ENCODE results near the gene IGDCC3.
A peak's percentile ranks its signal among the peaks of the same experiment; 100 is the strongest.
"Not testable (repeated sequence)": the region's sequence is repeated elsewhere in the genome, so short reads cannot be mapped to it uniquely, and the experiment has no call there.

Gene IGDCC3

DNA sequence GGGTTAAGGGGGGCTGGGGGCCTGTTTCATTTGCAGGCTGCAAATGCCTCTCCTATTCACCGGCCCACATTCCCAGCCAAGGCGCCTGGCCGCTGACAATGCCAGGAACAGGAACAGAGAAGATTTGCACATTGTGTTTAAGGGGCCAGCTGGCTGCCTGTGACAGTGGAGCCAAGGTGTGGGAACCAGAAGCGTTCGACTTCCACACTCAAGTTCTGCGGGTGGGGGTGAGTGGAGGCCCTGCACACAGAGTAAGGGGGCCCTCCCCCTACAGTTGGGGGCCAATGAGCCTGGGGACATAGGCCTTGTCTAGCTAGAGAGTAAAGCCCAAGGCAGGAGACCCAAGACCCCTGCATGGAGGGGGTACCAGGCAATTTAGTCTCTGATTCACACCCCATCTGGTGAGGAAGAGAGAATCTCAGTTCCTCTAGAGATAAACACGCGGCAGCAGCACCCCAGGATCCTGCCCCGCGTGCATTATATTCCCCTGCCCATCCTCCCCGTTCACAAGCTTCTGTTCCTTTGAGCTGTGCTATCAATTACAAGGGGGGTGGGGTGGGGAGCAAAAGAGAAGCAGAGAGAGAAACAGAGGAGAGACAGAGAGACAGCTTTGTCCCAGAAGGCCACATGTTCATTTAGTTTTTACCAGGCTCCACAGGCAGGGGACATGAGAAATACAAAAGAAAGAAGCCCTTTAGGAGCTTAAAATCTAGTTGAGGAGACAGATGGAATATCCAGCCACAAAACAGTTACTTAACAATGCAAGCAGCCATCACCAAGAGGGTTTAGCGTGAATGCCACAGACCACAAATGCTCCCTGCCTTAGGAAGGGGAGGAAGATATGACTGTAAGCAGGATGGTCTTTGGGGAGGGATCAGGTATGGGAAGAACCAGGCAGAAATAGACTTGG, 9.2 kb downstream of the IGDCC3 start:
- no peak for DNase-seq

DNA sequence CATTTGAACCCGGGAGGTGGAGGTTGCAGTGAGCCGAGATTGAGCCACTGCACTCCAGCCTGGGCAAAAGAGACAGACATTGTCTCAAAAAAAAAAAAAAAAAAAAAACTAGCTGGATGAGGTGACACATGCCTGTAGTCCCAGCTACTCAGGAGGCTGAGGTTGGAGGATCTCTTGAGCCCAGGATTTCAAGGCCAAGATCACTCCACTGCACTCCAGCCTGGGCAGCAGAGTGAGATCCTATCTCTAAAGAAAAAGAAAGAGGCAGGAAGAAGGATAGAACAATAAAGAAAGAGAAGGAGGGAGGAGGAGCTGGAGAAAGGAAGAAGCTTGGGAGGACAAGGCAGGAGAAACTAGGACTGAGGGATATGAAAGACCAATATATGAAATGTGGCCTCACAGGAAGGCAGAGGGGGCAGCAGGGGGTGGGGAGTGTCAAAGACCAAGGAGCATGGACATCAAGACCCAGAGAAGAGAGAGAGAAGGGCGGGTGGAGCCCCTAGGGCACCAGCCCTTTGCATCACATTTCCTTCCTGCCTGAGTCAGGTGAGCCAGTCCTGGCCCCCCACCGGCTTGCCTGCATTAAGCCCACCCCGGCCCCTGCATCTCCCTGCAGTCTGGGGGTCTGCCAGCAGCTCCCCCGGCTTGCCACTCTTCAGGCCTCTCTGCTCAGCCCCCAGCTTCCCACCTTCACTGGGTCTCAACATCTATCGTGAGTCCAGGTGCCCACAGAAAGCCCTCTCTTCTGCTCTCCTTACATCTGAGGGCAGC, 11.5 kb downstream of the IGDCC3 start:
- DNase-seq: no peak

DNA sequence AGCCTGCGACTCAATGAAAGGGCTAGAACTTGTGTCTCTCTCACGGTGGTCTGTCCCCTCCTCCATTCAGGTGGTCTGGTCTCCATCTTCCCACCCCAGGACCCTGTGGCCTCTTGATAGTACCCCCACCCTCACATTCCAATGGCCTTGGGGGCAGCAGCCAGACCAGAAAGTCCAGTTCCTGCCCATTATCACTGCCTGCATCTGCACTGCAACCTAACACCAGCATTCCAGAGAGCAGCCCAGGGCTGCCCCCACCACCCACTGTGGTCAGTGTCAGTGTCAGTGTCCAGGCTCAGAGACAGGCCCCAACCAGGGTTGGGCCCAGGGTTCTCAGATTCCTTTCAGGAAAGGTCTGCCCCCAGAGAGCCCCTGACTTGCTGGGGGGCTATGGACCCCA, 12.6 kb downstream of the IGDCC3 start:
- DNase-seq: no peak

- no peak for DNase-seq
Measured at GRCh38 chr15:65363766-65364165, 14.0 kb downstream of the IGDCC3 start.

DNA sequence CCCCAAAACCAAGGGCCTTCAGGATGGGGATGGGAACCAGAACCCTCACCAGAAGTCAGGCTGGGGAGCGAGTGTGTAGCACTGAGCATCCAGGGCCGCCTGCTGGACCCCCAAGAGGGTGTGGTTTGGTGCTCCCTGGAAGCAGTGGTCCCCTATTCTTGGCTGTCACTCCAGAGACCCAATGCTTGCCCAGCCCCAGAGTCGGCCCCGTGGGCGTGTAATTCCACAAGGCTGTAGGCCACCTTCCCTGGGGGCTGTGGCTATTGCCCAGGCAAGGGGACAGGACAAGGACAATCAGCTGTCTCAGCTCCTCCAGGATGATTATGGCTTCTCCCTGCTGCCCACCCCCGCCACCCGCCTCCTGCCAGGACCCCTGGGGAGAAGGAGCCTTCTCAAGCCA, 14.5 kb downstream of the IGDCC3 start:
- DNase-seq: no peak

DNA sequence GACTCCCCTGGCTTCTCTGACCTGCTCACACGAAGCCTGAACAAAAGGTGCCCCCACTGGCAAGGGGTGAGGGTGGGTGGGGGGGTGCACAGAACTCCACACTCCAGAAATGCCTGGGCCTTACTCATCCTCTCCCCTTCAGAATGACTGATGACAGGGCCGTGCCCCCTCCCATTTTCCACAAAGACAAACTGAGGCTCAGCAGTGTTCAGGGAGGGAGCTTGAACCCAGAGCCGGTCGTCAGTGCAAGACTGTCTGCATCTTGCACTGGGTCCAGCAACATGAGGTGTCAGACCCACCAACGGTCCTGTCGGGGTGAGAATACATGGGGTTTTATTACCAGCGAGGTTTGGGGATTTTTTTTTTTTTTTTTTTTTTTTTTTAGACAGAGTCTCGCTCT, 15.3 kb downstream of the IGDCC3 start:
- DNase-seq: no peak

- DNase-seq: no peak
Measured at GRCh38 chr15:65361708-65362459, 15.9 kb downstream of the IGDCC3 start.

DNA sequence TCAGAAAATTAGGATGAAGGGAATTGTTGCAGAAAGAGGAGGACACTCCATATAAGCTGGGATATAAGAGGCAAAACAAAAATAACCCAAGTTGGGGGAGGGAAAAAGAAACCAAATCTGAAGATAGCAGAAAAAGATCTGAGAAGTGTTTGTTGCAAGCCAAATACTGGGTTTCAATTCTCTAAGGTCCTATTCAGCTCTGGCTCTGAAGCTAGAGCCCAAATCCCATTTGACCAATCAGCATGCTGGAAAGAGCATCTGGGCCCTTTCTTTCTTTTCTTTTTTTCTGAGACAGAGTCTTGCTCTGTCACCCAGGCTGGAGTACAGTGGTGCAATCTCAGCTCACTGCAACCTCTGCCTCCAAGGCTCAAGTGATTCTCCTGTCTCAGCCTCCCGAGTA, 17.3 kb downstream of the IGDCC3 start:
- DNase-seq: no peak

DNA sequence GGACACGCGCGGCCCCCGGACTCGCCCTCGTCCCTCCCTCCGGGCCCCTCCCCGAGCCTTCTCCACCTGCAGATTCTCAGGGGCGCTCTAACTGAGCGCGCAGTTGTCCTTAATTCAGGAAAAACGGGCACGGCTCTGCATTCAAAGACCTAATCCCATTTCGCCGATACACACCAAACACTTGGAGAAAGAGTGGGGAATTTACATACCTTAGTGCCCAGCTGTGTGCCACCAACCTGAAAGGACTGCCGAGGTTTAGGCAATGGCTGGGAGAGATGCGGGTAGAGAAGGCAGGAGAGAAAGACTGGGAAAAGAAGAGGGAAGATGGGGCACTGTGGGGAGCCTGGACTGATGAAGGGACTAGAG, 21.8 kb downstream of the IGDCC3 start:
- no peak for DNase-seq

- DNase-seq: peak; percentile 24
Measured at GRCh38 chr15:65355173-65355987, 22.4 kb downstream of the IGDCC3 start.

- DNase-seq: no peak
Measured at GRCh38 chr15:65354835-65355172, 23.0 kb downstream of the IGDCC3 start.

DNA sequence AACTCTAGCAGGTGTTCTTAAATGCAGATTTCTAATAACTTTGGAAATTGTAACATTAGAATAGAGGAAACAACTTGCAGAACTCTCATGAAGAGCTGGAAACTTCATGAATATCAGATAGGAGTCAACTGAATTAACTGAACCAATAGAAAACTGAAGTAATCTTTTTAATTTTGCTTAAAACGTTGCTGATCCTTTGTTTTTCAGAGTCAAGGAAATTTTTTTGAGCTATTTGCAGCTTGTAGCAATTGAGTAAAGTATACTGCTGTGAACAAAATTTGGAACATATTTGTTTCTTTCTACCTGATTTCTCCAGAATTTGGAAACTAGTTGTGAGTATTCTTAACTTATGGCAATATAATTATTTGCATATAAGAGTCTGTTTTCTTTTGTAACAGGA, 25.8 kb downstream of the IGDCC3 start:
- DNase-seq: not testable (repeated sequence)

GRCh38 chr15:65349338-65349737, 28.5 kb downstream of the IGDCC3 start:
- no peak for DNase-seq

GRCh38 chr15:65347756-65348155, 30.0 kb downstream of the IGDCC3 start:
- DNase-seq: not testable (repeated sequence)

DNA sequence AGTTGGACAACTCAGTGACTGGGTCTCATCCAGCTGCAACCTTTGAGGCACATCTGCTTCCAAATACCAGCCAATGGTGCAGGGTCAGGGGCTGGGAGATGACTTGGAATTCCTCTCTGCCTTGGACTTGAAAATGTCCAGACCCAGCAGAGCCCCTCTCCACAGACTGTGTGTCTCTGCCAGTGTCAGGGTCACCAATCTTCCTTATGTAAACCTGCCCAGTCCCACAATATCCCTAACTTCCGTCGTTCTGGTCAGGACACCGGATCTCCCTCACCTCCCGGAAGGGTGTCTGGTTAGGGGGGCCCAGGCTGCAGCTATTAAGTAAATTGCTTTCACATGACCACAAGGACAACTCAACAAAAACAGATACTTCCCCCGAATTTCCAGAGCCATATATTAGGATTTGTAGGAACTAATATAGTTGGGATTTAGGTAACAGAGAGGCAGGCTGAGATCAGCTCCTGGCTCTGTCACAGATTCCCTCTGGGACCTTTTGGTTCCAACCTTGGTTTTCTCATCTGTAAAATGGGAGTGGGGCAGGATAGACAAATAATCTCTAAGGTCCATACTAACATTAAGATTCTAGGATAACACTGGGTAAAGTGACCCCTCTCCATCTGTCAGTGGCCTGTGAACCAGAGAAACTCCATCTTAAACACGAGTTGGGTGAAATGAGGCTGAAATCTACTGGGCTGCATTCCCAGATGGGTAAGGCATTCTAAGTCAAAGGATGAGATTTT, 30.8 kb downstream of the IGDCC3 start:
- DNase-seq: no peak

DNA sequence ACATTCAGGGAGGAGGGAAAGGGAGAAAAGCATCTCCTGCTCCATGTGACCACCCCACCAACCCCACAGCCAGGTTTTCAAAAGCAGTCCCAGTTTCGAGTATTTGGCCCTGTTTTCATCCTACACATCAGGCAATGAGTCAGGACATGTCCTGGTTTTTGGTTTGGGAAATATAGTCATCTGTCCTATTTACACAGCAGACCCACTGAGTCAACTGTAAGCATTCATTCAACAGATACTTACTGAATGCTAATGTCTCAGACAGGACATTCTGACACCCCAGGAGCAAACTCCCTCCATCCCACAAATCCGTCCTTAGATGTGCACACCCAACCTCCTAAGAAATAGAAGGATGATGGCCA, 32.9 kb downstream of the IGDCC3 start:
- no peak for DNase-seq

- DNase-seq: no peak
Measured at GRCh38 chr15:65344214-65344913, 33.4 kb downstream of the IGDCC3 start.

GRCh38 chr15:65343374-65343981, 34.3 kb downstream of the IGDCC3 start:
- no peak for DNase-seq

DNA sequence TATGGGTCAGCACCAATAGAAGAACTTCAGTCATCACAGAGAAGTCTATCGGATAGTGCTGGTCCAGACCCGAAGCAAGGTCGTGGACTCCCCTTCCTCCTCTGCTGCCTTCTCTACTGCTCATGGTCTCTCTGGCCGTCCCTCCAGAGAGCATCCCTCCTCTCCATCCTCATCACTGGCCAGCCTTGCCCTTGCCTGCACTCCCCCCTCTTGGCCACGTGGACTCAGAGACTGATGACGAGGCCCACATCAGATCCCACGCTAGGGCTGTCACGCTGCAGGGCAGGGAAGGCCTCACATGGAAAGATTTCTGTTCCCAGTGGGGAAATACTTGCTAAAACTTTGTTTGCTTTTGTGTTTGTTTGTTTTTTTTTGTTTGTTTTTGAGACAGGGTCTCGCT, 35.3 kb downstream of the IGDCC3 start:
- DNase-seq: no peak

DNA sequence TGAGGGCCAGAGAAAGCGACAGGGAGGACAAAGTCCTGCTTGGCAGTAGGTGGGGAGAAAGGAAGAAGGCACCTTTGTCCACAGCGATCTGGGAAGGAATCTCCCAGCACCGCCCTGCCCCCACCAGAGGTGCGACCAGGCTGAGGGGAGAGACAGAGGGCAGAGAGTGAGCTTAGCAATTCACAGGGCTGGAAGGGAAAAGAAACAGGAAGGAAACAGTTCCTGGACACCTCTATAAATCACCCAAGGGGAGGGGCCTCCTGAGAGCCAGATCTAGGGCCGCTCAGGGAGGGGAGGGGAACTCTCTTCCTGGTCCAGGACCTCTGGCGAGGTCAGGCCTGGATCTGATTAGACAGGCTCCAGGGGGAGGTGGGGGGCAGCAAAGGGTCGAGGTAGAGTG, 37.9 kb downstream of the IGDCC3 start:
- no peak for DNase-seq

DNA sequence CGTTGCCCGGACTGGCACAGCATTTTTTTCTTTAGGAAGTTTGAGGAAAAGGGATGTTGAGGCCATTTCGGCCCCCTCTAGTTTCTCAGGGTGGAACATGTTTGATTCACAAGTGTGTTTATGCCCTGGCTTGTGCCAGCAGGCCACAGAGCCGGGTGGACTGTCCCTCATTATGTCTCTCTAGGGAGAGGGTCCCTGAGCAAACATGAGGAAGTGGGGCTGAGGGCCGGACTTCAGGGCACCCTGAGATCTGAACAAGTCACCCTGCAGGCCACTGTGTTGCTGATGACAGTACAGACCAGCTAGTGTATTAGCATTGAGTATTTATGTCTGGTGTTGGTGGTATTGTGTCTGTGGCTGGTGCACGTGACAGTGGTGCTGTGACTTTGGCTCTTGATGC, 38.4 kb downstream of the IGDCC3 start:
- DNase-seq: no peak
